GM23338 (cell line): ENCODE measurements around the gene COL25A1. TPM values are rescaled to one million over a fixed set of nuclear protein-coding genes. Genes with fewer than 3 reads are reported as not detected.

Experiments used
- ATAC-seq: fragments of 200-7000 bp; cut with Tn5 transposase; 3 replicates; pipeline ENCODE4 v1.9.1; 2020
- DNase-seq: peaks from one replicate; pipeline ENCODE4 v3.0.0-alpha.2; 2015; ENCODE audit warnings: low spot score
- H2AFZ ChIP-seq: fragments of 200-600 bp; sonication (generic); 2 replicates; pipeline ENCODE4 v1.8.0; 2016; ENCODE audit warnings: antibody characterized with exemption, mild to moderate bottlenecking, moderate library complexity
- H3F3A ChIP-seq: fragments of 200-600 bp; sonication (generic); replicated peaks from 2 replicates; pipeline ENCODE4 v1.8.0; 2017; ENCODE audit warnings: antibody characterized with exemption, mixed run types, low read depth
- H3K27ac ChIP-seq: fragments of 200-600 bp; sonication (generic); 2 replicates; pipeline ENCODE4 v1.6.1; 2016; ENCODE audit warnings: low read depth
- H3K27me3 ChIP-seq: fragments of 200-600 bp; sonication (generic); 2 replicates; pipeline ENCODE4 v1.8.0; 2016; ENCODE audit warnings: mild to moderate bottlenecking, mixed run types, moderate library complexity; ENCODE audit not compliant: insufficient read depth
- H3K36me3 ChIP-seq: fragments of 200-600 bp; sonication (generic); 2 replicates; pipeline ENCODE4 v1.8.0; 2016; ENCODE audit warnings: mild to moderate bottlenecking; ENCODE audit not compliant: insufficient read depth
- H3K4me1 ChIP-seq: fragments of 200-600 bp; sonication (generic); 2 replicates; pipeline ENCODE4 v1.8.0; 2016; ENCODE audit warnings: mild to moderate bottlenecking, moderate library complexity; ENCODE audit not compliant: insufficient read depth
- H3K4me2 ChIP-seq: fragments of 200-600 bp; sonication (generic); 2 replicates; pipeline ENCODE4 v1.7.1; 2017; ENCODE audit warnings: mixed run types
- H3K4me3 ChIP-seq: fragments of 200-600 bp; sonication (generic); 2 replicates; pipeline ENCODE4 v1.6.1; 2016; ENCODE audit warnings: mixed run types
- H3K79me2 ChIP-seq: fragments of 200-600 bp; sonication (generic); replicated peaks from 2 replicates; pipeline ENCODE4 v1.8.0; 2017; ENCODE audit warnings: mild to moderate bottlenecking; ENCODE audit not compliant: insufficient read depth
- H3K9me2 ChIP-seq: fragments of 200-600 bp; sonication (generic); 2 replicates; pipeline ENCODE4 v1.8.0; 2017; ENCODE audit not compliant: insufficient read depth
- H4K20me1 ChIP-seq: fragments of 200-600 bp; sonication (generic); replicated peaks from 2 replicates; pipeline ENCODE4 v1.8.0; 2017; ENCODE audit warnings: mild to moderate bottlenecking; ENCODE audit not compliant: insufficient read depth
- H3K27ac Mint-ChIP-seq: 2 replicates; pipeline ENCODE4 v1.8.0; 2020; ENCODE audit warnings: inconsistent platforms, mild to moderate bottlenecking, moderate library complexity, mixed read lengths
- H3K27me3 Mint-ChIP-seq: 3 replicates; pipeline ENCODE4 v1.8.0; 2022; ENCODE audit warnings: low read depth, mild to moderate bottlenecking, moderate library complexity, mixed read lengths, inconsistent platforms; ENCODE audit not compliant: insufficient read depth, poor library complexity
- H3K36me3 Mint-ChIP-seq: 3 replicates; pipeline ENCODE4 v1.8.0; 2021; ENCODE audit warnings: low read depth, mild to moderate bottlenecking, inconsistent platforms, moderate library complexity, mixed read lengths
- H3K4me1 Mint-ChIP-seq: 3 replicates; pipeline ENCODE4 v1.8.0; 2020; ENCODE audit warnings: mild to moderate bottlenecking, inconsistent platforms, mixed read lengths
- H3K4me3 Mint-ChIP-seq: 3 replicates; pipeline ENCODE4 v1.8.0; 2021; ENCODE audit warnings: moderate library complexity, mild to moderate bottlenecking, inconsistent platforms, mixed read lengths
- H3K9me3 Mint-ChIP-seq: 3 replicates; pipeline ENCODE4 v1.8.0; 2020; ENCODE audit warnings: moderate library complexity, mild to moderate bottlenecking, inconsistent platforms, mixed read lengths
- CREB1 ChIP-seq: fragments of 250-450 bp; sonication (Bioruptor Pico); IDR thresholded peaks from 2 replicates; pipeline ENCODE4 v1.5.0; 2020; ENCODE audit warnings: low read depth, mild to moderate bottlenecking, moderate library complexity
- CTCF ChIP-seq, 2 experiments: fragments of 200-600 bp in 1 of 2; sonication (generic) in 1 of 2; conservative IDR thresholded peaks; 2 replicates each; pipeline versions ENCODE4 v1.5.1 to v1.6.1; 2016 to 2017; ENCODE audit warnings: antibody characterized with exemption in 2 of 2, low read depth in 2 of 2, mild to moderate bottlenecking in 2 of 2, moderate library complexity in 1 of 2
- ETS1 ChIP-seq: IDR thresholded peaks from 2 replicates; pipeline ENCODE4 v1.6.1; 2016; ENCODE audit warnings: antibody characterized with exemption
- EZH2 ChIP-seq: fragments of 200-600 bp; sonication (generic); IDR thresholded peaks from one replicate; pipeline ENCODE4 v1.8.0; 2017; ENCODE audit warnings: antibody characterized with exemption, mild to moderate bottlenecking, low read depth; ENCODE audit not compliant: unreplicated experiment
- EZH2phosphoT487 ChIP-seq: fragments of 200-600 bp; sonication (generic); IDR thresholded peaks from one replicate; pipeline ENCODE4 v1.8.1; 2018; ENCODE audit warnings: antibody characterized with exemption; ENCODE audit not compliant: unreplicated experiment
- JUNB ChIP-seq: IDR thresholded peaks from one replicate; pipeline ENCODE4 v1.6.1; 2016; ENCODE audit warnings: antibody characterized with exemption; ENCODE audit not compliant: unreplicated experiment
- NANOG ChIP-seq: IDR thresholded peaks from 2 replicates; pipeline ENCODE4 v1.6.1; 2016; ENCODE audit warnings: antibody characterized with exemption, borderline replicate concordance
- POLR2AphosphoS5 ChIP-seq: IDR thresholded peaks from 2 replicates; pipeline ENCODE4 v1.6.1; 2016; ENCODE audit warnings: antibody characterized with exemption, low read depth
- STAT1 ChIP-seq: IDR thresholded peaks from one replicate; pipeline ENCODE4 v1.6.1; 2016; ENCODE audit warnings: antibody characterized with exemption; ENCODE audit not compliant: unreplicated experiment
- ZNF114 ChIP-seq: fragments of 250-450 bp; sonication (Bioruptor Pico); IDR thresholded peaks from 2 replicates; pipeline ENCODE4 v1.5.0; 2020; ENCODE audit warnings: mild to moderate bottlenecking, moderate library complexity
- ZNF331 ChIP-seq: fragments of 250-450 bp; sonication (Bioruptor Pico); IDR thresholded peaks from 2 replicates; pipeline ENCODE4 v1.5.0; 2020; ENCODE audit warnings: low read depth, mild to moderate bottlenecking, moderate library complexity
- polyA plus RNA-seq: library from polyadenylated mRNA; unstranded; fragments of >200 nt; fragmentation: Nextera tagmentation; extraction: Ambion mirVana; gene quantifications from 2 replicates; pipeline ENCODE4 v1.2.1, GENCODE V29; 2016
- total RNA-seq: library from RNA; depleted of rRNA; stranded (reverse); fragments of >200 nt; shearing (Covaris generic); gene quantifications from 2 replicates; pipeline ENCODE4 v1.2.3, GENCODE V29; 2014

COL25A1 gene
- total and polyA plus RNA-seq, 2 experiments from 2014 or later, result 3.9 to 5.6 TPM

GRCh38 chr4:109011241-109012026 lies 291.0 kb downstream of the COL25A1 start:
- no peak for DNase-seq
- no peak for TF ChIP-seq POLR2AphosphoS5
- TF ChIP-seq ETS1, result no peak
- no peak for TF ChIP-seq CTCF (conservative IDR thresholded peaks at IDR 0.05; ENCODE audit: low read depth in 2 of 2)
- TF ChIP-seq EZH2phosphoT487, result no peak
- no peak for TF ChIP-seq CREB1 (CRISPR knock-in tag)
- TF ChIP-seq ZNF331 (CRISPR knock-in tag), result no peak
- no peak for TF ChIP-seq ZNF114 (CRISPR knock-in tag)
- no peak for TF ChIP-seq EZH2
- no peak for TF ChIP-seq NANOG
- no peak for TF ChIP-seq STAT1
- no peak overlapping the region for H3K4me2 ChIP-seq

GRCh38 chr4:109010521-109010920 lies 291.9 kb downstream of the COL25A1 start:
- Histone ChIP-seq H3K4me1 (peaks cover 2% of the 10 kb centered on the region), H3K9me2 (no peaks in the 10 kb centered on the region), H2AFZ (no peak overlapping the region), H3K4me3 (no peak overlapping the region), H3F3A (no peaks in the 10 kb centered on the region), H3K79me2 (no peaks in the 10 kb centered on the region), H3K27me3 (no peaks in the 10 kb centered on the region), H4K20me1 (no peaks in the 10 kb centered on the region), H3K27ac (no peak overlapping the region), H3K4me2 (no peak overlapping the region), H3K36me3 (no peaks in the 10 kb centered on the region)
- DNase-seq, result no peak
- Mint-ChIP-seq H3K9me3 (peaks cover 4% of the 10 kb centered on the region; the same call in 1 of the 3 replicates), H3K4me3 (no peak overlapping the region), H3K36me3 (peaks cover 6% of the 10 kb centered on the region; the same call in 2 of the 3 replicates), H3K27ac (no peak overlapping the region), H3K4me1 (peaks cover 19% of the 10 kb centered on the region; the same call in 2 of the 3 replicates), H3K27me3 (peaks cover 2% of the 10 kb centered on the region)
- no peak for ATAC-seq
- TF ChIP-seq JUNB, result no peak

More at GRCh38 chr4:109011241-109012026, 291.0 kb downstream of the COL25A1 start:
- Histone ChIP-seq H3K9me2 (no peaks in the 10 kb centered on the region), H3K27me3 (no peaks in the 10 kb centered on the region), H3K36me3 (no peaks in the 10 kb centered on the region), H3K79me2 (no peaks in the 10 kb centered on the region), H3K4me3 (no peak overlapping the region), H3K27ac (no peak overlapping the region), H3F3A (no peaks in the 10 kb centered on the region), H3K4me1 (no peaks in the 10 kb centered on the region), H4K20me1 (no peaks in the 10 kb centered on the region), H2AFZ (no peak overlapping the region)
- Mint-ChIP-seq H3K27me3 (peaks cover 2% of the 10 kb centered on the region), H3K36me3 (peaks cover 12% of the 10 kb centered on the region), H3K27ac (no peak overlapping the region), H3K4me3 (no peak overlapping the region), H3K4me1 (peaks cover 17% of the 10 kb centered on the region; the same call in 2 of the 3 replicates), H3K9me3 (peaks cover 10% of the 10 kb centered on the region)
- ATAC-seq, result no peak
